Suprapubic skin (tissue), 4 donors: ENCODE results near the gene SRMS. TPM values are rescaled to one million over a fixed set of nuclear protein-coding genes. Genes with fewer than 3 reads are reported as not detected.

ENCODE experiments used
- DNase-seq, 2 donors: peaks; one replicate each; pipeline ENCODE4 v3.0.0-alpha.2; 2019; ENCODE audit warnings: low spot score in 2 of 2
- H3K27ac ChIP-seq: fragments of 200-600 bp; sonication (generic); one replicate; pipeline ENCODE4 v1.5.1; 2019
- H3K27me3 ChIP-seq: fragments of 200-600 bp; sonication (generic); one replicate; pipeline ENCODE4 v1.5.1; 2019
- H3K36me3 ChIP-seq: fragments of 200-600 bp; sonication (generic); one replicate; pipeline ENCODE4 v1.5.1; 2019
- H3K4me1 ChIP-seq: fragments of 200-600 bp; sonication (generic); one replicate; pipeline ENCODE4 v1.5.1; 2019
- H3K4me3 ChIP-seq: fragments of 200-600 bp; sonication (generic); one replicate; pipeline ENCODE4 v1.5.1; 2019; ENCODE audit warnings: mild to moderate bottlenecking
- H3K9me3 ChIP-seq: fragments of 200-600 bp; sonication (generic); one replicate; pipeline ENCODE4 v1.5.1; 2019
- CTCF ChIP-seq, 2 donors: fragments of 200-600 bp in 1 of 2; fragments of 450-650 bp in 1 of 2; sonication (generic) in 1 of 2; IDR thresholded peaks; one replicate each; pipeline ENCODE4 v1.5.1; 2016 to 2019; ENCODE audit warnings: antibody characterized with exemption in 2 of 2, mild to moderate bottlenecking in 1 of 2, moderate library complexity in 1 of 2
- EP300 ChIP-seq: sonication (generic); formaldehyde crosslinking; IDR thresholded peaks from one replicate; pipeline ENCODE4 v1.6.1; 2017; ENCODE audit warnings: antibody characterized with exemption
- POLR2A ChIP-seq, 2 donors: fragments of 450-650 bp; IDR thresholded peaks; one replicate each; pipeline ENCODE4 v1.6.1; 2017; ENCODE audit warnings: antibody characterized with exemption in 2 of 2, mild to moderate bottlenecking in 2 of 2, moderate library complexity in 2 of 2
- POLR2AphosphoS5 ChIP-seq, 3 donors: sonication (generic); formaldehyde crosslinking; IDR thresholded peaks; one replicate each; pipeline ENCODE4 v1.6.1; 2017; ENCODE audit warnings: antibody characterized with exemption in 3 of 3
- WGBS: methylation state at CpG from one replicate; pipeline ENCODE4 v1.1.5; 2018; 5-methylcytosine and 5-hydroxymethylcytosine counted together
- total RNA-seq, 4 donors: library from RNA; depleted of rRNA; stranded (reverse); fragments of >200 nt; gene quantifications; one replicate each; pipeline ENCODE4 v1.1.0, GENCODE V29; 2016

SRMS gene
- total RNA-seq, 4 donors from 2014 or later = 1.3 TPM; not detected in 3

DNA sequence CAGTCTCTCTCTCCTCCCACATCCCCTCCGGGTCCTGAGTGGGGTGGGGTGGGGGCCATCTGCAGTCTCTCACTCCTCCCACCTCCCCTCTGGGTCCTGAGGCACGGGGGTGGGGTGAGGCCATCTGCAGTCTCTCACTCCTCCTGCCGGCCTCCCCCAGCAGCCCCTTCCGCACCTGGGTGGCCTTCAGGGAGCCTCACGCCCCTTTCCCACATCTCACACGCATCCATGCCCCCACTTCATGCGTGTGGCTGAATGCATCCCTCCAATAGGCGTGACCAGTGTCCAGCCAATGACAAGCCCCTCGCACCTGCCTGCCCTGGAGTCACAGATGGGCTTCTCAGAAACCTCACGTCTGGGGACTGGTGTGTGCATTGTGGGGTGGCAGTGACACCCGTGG is 993 bp upstream of the SRMS start:
- Histone ChIP-seq H3K27me3 (peaks cover 41% of the 10 kb centered on the region), H3K4me3 (no peak overlapping the region), H3K27ac (no peak overlapping the region), H3K36me3 (no peaks in the 10 kb centered on the region), H3K9me3 (no peaks in the 10 kb centered on the region), H3K4me1 (peaks cover 24% of the 10 kb centered on the region)
- no CpG with 5 or more reads among the region's 11 CpGs for WGBS
- TF ChIP-seq EP300 (no peak), POLR2AphosphoS5 (IDR thresholded peaks at IDR 0.05) (no peak), POLR2A (IDR thresholded peaks at IDR 0.05) (no peak), CTCF (IDR thresholded peaks at IDR 0.05) (no peak)
- no peak for DNase-seq

DNA sequence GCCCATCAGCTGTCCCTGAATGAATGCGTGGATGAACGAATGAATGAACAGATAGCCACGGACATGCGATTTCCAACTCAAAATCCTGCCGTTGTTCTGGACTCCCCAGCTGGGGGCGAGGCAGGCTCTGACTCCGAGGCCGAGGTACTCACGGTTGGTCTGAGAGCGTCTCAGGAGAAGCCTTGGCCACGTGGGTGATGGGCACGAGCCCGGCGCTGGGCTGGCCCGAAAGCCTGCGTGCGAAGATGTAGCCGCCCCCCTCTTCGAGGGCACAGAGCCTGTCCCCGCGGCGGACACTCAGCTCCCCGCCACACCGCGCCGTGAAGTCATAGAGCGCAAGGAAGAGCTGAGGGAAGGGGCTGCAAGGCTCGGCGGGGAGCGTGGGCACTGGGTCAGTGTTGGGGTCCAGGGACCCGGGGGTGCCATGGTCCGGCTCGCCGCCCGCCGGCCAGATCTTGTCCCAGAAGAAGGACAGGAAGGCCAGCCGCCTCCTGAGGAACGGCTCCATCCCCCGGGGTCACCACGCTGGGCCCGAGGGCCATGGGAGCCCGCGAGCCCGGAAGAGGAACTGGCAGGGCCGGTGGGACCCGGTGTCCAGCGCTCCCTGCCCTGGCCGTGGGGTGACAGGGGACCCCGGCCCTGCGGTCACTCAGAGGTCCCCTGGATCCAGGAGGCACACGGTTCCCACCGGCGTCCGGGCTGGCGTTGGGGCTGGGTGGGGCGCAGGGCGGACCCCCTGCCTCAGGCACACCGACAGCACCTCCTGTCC is 409 bp downstream of the SRMS start:
- H3K4me3 ChIP-seq = no peak overlapping the region

DNA sequence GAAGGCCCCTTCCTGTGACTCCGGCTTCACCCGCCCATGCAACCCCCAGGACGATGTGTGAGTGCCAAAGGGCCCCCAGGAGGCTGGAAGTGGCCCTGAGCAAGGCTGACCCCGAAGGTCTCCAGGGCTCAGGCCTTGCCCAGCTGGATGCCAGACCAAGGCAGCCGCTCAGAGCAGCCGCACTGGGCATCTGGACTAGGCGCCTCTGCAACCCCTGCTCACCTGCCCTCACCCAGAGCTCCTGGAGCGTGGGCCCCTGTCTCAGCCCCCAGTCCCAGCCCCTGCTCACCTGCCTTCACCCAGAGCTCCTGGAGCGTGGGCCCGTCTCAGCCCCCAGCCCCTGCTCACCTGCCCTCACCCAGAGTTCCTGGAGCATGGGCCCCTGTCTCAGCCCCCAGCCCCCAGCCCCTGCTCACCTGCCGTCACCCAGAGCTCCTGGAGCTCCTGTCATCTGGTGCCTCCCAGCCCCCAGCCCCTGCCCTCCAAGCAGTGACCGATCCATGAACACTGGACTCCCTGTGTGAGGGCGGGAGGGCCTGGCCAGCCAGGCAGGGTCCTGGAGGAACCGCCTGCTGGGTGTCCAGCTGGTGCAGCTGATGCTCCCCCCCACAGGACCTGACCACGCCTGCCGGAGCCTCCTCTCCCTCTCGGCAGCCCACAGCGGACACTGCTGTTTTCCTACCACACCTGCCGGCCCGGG is 1.1 kb downstream of the SRMS start:
- no peak for DNase-seq
- H3K4me3 ChIP-seq = no peak overlapping the region
- H3K4me1 ChIP-seq = peaks cover 27% of the 10 kb centered on the region
- no peak overlapping the region for H3K27ac ChIP-seq
- no peak for TF ChIP-seq CTCF (IDR thresholded peaks at IDR 0.05)
- no peak for TF ChIP-seq POLR2A (IDR thresholded peaks at IDR 0.05)
- no peak for TF ChIP-seq POLR2AphosphoS5 (IDR thresholded peaks at IDR 0.05)
- TF ChIP-seq EP300 = no peak
- H3K36me3 ChIP-seq = no peaks in the 10 kb centered on the region
- H3K9me3 ChIP-seq = no peaks in the 10 kb centered on the region
- H3K27me3 ChIP-seq = peaks cover 41% of the 10 kb centered on the region
- WGBS = 81% methylated on average over 10 of the region's 20 CpGs

More for the DNA sequence above, 409 bp downstream of the SRMS start:
- Histone ChIP-seq H3K9me3 (no peaks in the 10 kb centered on the region), H3K27me3 (peaks cover 41% of the 10 kb centered on the region), H3K27ac (no peak overlapping the region), H3K36me3 (no peaks in the 10 kb centered on the region), H3K4me1 (peaks cover 19% of the 10 kb centered on the region)
- 60% methylated on average over 32 of the region's 58 CpGs for WGBS
- no peak for TF ChIP-seq CTCF (IDR thresholded peaks at IDR 0.05)
- TF ChIP-seq EP300 = no peak
- no peak for TF ChIP-seq POLR2AphosphoS5 (IDR thresholded peaks at IDR 0.05)
- TF ChIP-seq POLR2A (IDR thresholded peaks at IDR 0.05) = no peak
- DNase-seq = no peak

GRCh38 chr20:63545814-63546213 is 1.7 kb downstream of the SRMS start:
- Histone ChIP-seq H3K9me3 (no peaks in the 10 kb centered on the region), H3K36me3 (no peaks in the 10 kb centered on the region), H3K27me3 (peaks cover 41% of the 10 kb centered on the region), H3K27ac (no peak overlapping the region), H3K4me3 (no peak overlapping the region), H3K4me1 (peaks cover 32% of the 10 kb centered on the region)
- WGBS = 34% methylated on average over 3 of the region's 6 CpGs
- TF ChIP-seq POLR2AphosphoS5 (IDR thresholded peaks at IDR 0.05) (no peak), EP300 (no peak), CTCF (IDR thresholded peaks at IDR 0.05) (no peak), POLR2A (IDR thresholded peaks at IDR 0.05) (no peak)
- no peak for DNase-seq

- peaks cover 40% of the 10 kb centered on the region for H3K4me1 ChIP-seq
- no peak for DNase-seq
- H3K27ac ChIP-seq = no peak overlapping the region
- TF ChIP-seq EP300 (no peak), POLR2A (IDR thresholded peaks at IDR 0.05) (no peak), POLR2AphosphoS5 (IDR thresholded peaks at IDR 0.05) (no peak), CTCF (IDR thresholded peaks at IDR 0.05) (no peak)
- 45% methylated on average over 4 of the region's 19 CpGs for WGBS
- no peaks in the 10 kb centered on the region for H3K36me3 ChIP-seq
- H3K27me3 ChIP-seq = peaks cover 39% of the 10 kb centered on the region
- H3K9me3 ChIP-seq = no peaks in the 10 kb centered on the region
- no peak overlapping the region for H3K4me3 ChIP-seq
Observed at GRCh38 chr20:63544958-63545516, 2.5 kb downstream of the SRMS start.
